H1 (cell line): ENCODE measurements around the gene RBM46.
A peak's percentile ranks its signal among the peaks of the same experiment; 100 is the strongest.

Experiments used
- FOSL1 ChIP-seq: IDR thresholded peaks from 2 replicates; pipeline ENCODE4 v1.6.1; 2011; ENCODE audit warnings: mild to moderate bottlenecking, low read depth, low read length, moderate library complexity; ENCODE audit not compliant: insufficient read depth
- HDAC2 ChIP-seq, 2 experiments: fragments of 300-600 bp in 1 of 2; sonication (generic) in 1 of 2; IDR thresholded peaks; 2 replicates each; pipeline ENCODE4 v1.6.1; 2011 to 2012; ENCODE audit warnings: low read depth in 2 of 2, low read length in 2 of 2, mild to moderate bottlenecking in 2 of 2, moderate library complexity in 2 of 2, borderline replicate concordance in 1 of 2, inconsistent platforms in 1 of 2
- KDM4A ChIP-seq: IDR thresholded peaks from one replicate; pipeline ENCODE4 v1.7.1; 2012; ENCODE audit warnings: low read depth, mild to moderate bottlenecking, moderate library complexity, low read length, inconsistent platforms; ENCODE audit not compliant: severe bottlenecking
- PHF8 ChIP-seq: fragments of 200-600 bp; sonication (generic); conservative IDR thresholded peaks from 2 replicates; pipeline ENCODE4 v1.7.1; 2012; ENCODE audit warnings: low read depth, mild to moderate bottlenecking, inconsistent platforms, low read length, moderate library complexity
- SAP30 ChIP-seq: fragments of 300-600 bp; sonication (generic); IDR thresholded peaks from 2 replicates; pipeline ENCODE4 v1.7.1; 2012; ENCODE audit warnings: low read length, moderate library complexity, mild to moderate bottlenecking, inconsistent platforms; ENCODE audit not compliant: insufficient read depth, insufficient replicate concordance
- TAF1 ChIP-seq: IDR thresholded peaks from 2 replicates; pipeline ENCODE4 v1.6.1; 2011; ENCODE audit warnings: mild to moderate bottlenecking, low read depth, low read length
- TBP ChIP-seq: IDR thresholded peaks from 2 replicates; pipeline ENCODE4 v1.6.1; 2011; ENCODE audit warnings: low read depth, low read length, improper control_type of control experiment
- TF ChIP-seq, protein P1 (sequence below), 3 experiments: IDR thresholded peaks; 1 replicate in 2 of 3; 2 replicates in 1 of 3; pipeline versions ENCODE4 v1.5.1 to v1.6.1; 2011; ENCODE audit warnings: low read length in 3 of 3, mild to moderate bottlenecking in 3 of 3, inconsistent platforms in 2 of 3, low read depth in 1 of 3, moderate library complexity in 1 of 3; ENCODE audit not compliant: insufficient read depth in 1 of 3; ENCODE audit errors: control extremely low read depth in 1 of 3

DNA sequence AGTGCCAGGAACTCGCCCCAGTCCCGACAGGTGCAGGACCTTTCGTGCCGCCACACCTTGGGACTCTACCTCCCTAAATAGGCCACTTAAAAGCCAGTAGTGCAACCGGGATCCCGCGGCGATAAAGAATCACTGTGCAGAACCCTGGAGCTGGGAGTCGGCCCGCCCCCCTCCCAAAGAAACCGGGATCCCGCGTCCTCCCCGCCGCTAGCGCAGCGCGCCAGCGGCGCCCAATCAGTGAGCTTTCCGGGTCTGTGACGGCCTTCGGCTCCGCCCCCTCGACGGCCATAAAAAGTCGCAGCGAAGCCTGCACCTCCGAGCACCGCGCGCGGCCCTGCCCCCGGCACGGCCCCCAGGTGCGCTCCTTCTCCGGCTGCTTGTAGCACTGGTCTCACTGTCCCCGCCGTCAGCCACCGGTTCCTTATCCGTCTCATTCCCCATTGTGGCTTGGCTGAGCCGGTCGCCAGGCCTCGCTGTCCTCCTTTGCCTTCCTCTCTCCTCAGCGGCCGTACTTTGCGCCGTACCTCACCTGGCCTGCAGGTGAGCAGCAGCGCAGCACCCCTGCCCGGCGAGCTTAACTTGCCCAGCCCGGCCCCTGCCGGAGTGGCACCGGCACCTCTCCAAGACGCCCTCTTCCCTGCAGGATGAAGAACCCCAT lies 37.3 kb upstream of the RBM46 start, which contains the start of gene LRAT:
- TF ChIP-seq, protein P1, sequence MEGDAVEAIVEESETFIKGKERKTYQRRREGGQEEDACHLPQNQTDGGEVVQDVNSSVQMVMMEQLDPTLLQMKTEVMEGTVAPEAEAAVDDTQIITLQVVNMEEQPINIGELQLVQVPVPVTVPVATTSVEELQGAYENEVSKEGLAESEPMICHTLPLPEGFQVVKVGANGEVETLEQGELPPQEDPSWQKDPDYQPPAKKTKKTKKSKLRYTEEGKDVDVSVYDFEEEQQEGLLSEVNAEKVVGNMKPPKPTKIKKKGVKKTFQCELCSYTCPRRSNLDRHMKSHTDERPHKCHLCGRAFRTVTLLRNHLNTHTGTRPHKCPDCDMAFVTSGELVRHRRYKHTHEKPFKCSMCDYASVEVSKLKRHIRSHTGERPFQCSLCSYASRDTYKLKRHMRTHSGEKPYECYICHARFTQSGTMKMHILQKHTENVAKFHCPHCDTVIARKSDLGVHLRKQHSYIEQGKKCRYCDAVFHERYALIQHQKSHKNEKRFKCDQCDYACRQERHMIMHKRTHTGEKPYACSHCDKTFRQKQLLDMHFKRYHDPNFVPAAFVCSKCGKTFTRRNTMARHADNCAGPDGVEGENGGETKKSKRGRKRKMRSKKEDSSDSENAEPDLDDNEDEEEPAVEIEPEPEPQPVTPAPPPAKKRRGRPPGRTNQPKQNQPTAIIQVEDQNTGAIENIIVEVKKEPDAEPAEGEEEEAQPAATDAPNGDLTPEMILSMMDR (IDR thresholded peaks at IDR 0.05; ENCODE audit: control extremely low read depth in 1 of 3, insufficient read depth in 1 of 3, low read depth in 1 of 3, low read length in 3 of 3) = peak; percentile 42 to 69 (median 54)
- TF ChIP-seq SAP30 (no peak), KDM4A (peak; percentile 87), HDAC2 (IDR thresholded peaks at IDR 0.05; ENCODE audit: borderline replicate concordance in 1 of 2, low read depth in 2 of 2, low read length in 2 of 2) (0 out of 4 replicates have a peak, but pooled peaks of 1 of the 2 experiments have one; percentile 13), TBP (peak; percentile 88; the same call in 1 of the 2 replicates), PHF8 (peak; percentile 81), FOSL1 (no peak), TAF1 (peak; percentile 86)
